Glomerular endothelial cell (primary cell): ENCODE results near the gene CFAP298. TPM values are rescaled to one million over a fixed set of nuclear protein-coding genes. Genes with fewer than 3 reads are reported as not detected.
"Not testable (repeated sequence)": the region's sequence is repeated elsewhere in the genome, so short reads cannot be mapped to it uniquely, and the experiment has no call there.

ENCODE experiments used
- DNase-seq: peaks from one replicate; pipeline ENCODE4 v3.0.0-alpha.2; 2011; ENCODE audit warnings: low read depth, low spot score; ENCODE audit errors: extremely low read depth
- total RNA-seq: library from RNA; depleted of rRNA; stranded (reverse); fragments of >200 nt; gene quantifications from 2 replicates; pipeline ENCODE4 v1.2.3, GENCODE V29; 2015

The CFAP298 gene
- total RNA-seq, 1 donor from 2014 or later = 37.6 TPM

- peak; percentile 52 for DNase-seq
Observed at GRCh38 chr21:32569261-32570230, 42.6 kb downstream of the CFAP298 start.

GRCh38 chr21:32567626-32568025 is 44.6 kb downstream of the CFAP298 start:
- no peak for DNase-seq

- DNase-seq = no peak
Observed at GRCh38 chr21:32566741-32567389, 45.3 kb downstream of the CFAP298 start.

GRCh38 chr21:32565856-32566465 is 46.2 kb downstream of the CFAP298 start:
- no peak for DNase-seq

GRCh38 chr21:32562915-32563314 is 49.3 kb downstream of the CFAP298 start:
- no peak for DNase-seq

- DNase-seq = no peak
Observed at GRCh38 chr21:32562426-32562825, 49.8 kb downstream of the CFAP298 start.

- DNase-seq = not testable (repeated sequence)
Observed at GRCh38 chr21:32561476-32561875, 50.7 kb downstream of the CFAP298 start.

- DNase-seq = no peak
Observed at GRCh38 chr21:32560896-32561295, 51.3 kb downstream of the CFAP298 start.

- DNase-seq = no peak
Observed at GRCh38 chr21:32559006-32559610, 53.1 kb downstream of the CFAP298 start.

- DNase-seq = no peak
Observed at GRCh38 chr21:32558106-32558505, 54.1 kb downstream of the CFAP298 start.

GRCh38 chr21:32554832-32555638 is 57.1 kb downstream of the CFAP298 start:
- no peak for DNase-seq

GRCh38 chr21:32549886-32550285 is 62.3 kb downstream of the CFAP298 start:
- DNase-seq = no peak

GRCh38 chr21:32549440-32549839 is 62.7 kb downstream of the CFAP298 start:
- no peak for DNase-seq

Other genes starting within 250 kb of the CFAP298 start
- 13.6 and 20.2 TPM in 2 replicates for gene URB1, start 219.4 kb downstream of the CFAP298 start, total RNA-seq
- gene EVA1C, start 199.7 kb downstream of the CFAP298 start, total RNA-seq = 36.1 and 41.2 TPM in 2 replicates
- 0.06 TPM in 1 of 2 replicates, not detected in the other for gene TCP10L, start 26.9 kb downstream of the CFAP298 start, total RNA-seq
- gene SYNJ1, start 115.6 kb upstream of the CFAP298 start, total RNA-seq = 9.2 and 16.0 TPM in 2 replicates
- gene PAXBP1, start 159.4 kb upstream of the CFAP298 start, total RNA-seq = 10.1 and 21.8 TPM in 2 replicates